GM12864 (cell line): ENCODE measurements around the gene IMMP2L.

Experiments
- DNase-seq: peaks from one replicate; pipeline ENCODE4 v3.0.0-alpha.2; 2011; ENCODE audit warnings: low read depth
- H3K4me3 ChIP-seq: 2 replicates; pipeline ENCODE4 v1.5.1; 2011; ENCODE audit warnings: mild to moderate bottlenecking, low read depth, low read length, control low read depth
- TF ChIP-seq, protein P1 (sequence below): IDR thresholded peaks from 2 replicates; pipeline ENCODE4 v1.5.1; 2011; ENCODE audit warnings: low read depth, mild to moderate bottlenecking, moderate library complexity, low read length, control low read depth, inconsistent platforms; ENCODE audit errors: missing control alignments

IMMP2L gene

DNA sequence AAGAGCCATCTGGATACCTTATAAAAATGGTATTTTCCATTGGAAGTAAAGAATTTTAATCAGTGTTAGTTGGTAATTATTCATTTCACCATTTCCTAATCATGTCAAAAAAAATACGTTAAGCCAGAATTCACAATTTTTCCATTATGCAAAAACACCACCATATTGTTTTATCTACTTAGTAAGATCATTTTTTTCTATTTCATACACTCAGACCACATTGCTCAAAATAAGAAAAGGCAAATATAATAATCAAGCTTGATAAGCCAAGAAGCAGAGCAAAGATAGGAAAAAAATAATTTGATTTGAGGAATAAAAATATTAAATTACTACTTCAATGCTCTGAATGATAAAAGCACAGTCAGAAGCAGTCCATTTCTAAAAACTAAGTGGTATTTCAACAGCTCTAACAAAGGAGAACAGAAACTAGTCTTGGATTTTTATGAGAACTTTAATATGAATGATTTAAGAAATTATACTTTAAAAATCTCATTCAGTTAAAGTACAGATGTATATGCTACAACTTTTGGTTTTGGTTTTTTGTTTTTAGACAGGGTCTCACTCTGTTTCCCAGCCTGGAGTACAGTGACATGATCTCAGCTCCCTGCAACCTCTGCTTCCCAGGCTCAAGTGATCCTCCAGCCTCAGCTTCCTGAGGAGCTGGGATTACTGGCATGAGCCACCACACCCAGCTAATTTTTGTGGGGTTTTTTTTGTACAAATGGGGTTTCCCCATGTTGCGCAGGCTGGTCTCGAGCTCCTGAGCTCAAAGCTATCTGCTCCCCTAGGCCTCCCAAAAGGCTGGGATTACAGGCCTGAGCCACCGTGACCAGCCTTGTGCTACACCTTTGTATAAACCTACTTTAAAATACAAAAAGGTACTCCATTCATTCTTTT is 424.7 kb downstream of the IMMP2L start:
- DNase-seq = no peak
- no peak overlapping the region; the same call in 1 of the 2 replicates for H3K4me3 ChIP-seq
- TF ChIP-seq, protein P1, sequence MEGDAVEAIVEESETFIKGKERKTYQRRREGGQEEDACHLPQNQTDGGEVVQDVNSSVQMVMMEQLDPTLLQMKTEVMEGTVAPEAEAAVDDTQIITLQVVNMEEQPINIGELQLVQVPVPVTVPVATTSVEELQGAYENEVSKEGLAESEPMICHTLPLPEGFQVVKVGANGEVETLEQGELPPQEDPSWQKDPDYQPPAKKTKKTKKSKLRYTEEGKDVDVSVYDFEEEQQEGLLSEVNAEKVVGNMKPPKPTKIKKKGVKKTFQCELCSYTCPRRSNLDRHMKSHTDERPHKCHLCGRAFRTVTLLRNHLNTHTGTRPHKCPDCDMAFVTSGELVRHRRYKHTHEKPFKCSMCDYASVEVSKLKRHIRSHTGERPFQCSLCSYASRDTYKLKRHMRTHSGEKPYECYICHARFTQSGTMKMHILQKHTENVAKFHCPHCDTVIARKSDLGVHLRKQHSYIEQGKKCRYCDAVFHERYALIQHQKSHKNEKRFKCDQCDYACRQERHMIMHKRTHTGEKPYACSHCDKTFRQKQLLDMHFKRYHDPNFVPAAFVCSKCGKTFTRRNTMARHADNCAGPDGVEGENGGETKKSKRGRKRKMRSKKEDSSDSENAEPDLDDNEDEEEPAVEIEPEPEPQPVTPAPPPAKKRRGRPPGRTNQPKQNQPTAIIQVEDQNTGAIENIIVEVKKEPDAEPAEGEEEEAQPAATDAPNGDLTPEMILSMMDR = no peak

DNA sequence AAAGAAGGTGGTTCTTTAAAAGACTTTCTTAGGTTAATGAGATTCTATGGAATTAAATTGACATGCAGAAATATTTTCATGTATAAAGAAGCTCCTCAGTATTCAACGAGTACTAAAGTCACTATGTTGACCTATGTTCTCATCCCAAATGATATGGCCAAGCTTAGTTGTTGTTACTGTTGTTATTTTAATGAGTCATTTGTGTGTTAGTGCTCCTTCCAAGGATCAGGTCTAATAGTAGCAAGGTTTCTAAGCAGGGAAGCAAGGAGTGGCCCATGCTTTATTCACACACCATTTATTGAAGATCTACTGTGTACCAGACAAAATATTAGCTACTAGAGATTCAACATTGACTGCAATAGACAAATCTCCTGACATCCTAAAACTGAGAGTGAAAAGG is 429.5 kb downstream of the IMMP2L start:
- no peak for DNase-seq
- H3K4me3 ChIP-seq = no peak overlapping the region

DNA sequence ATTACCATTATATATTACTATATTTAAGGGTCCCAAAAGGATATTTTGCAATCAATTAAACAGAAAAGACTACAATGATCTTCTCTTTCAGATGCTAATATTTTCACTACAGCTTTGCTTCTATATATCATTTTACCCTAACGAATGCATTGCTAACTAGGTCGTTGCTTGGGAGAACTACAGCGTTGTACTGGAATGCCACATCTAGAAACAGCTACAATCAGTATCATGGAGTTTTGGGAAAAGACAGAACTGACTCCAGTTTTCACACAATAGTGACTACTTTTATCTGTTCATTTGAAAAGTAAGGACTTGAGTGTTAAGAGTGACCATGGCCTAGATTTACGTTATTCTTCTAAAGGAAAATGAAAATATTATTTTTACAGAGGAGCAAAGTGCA is 432.9 kb downstream of the IMMP2L start:
- DNase-seq = no peak
- no peak overlapping the region for H3K4me3 ChIP-seq
- TF ChIP-seq, protein P1 = no peak

More for the DNA sequence above, 429.5 kb downstream of the IMMP2L start:
- TF ChIP-seq, protein P1 = no peak

DNA sequence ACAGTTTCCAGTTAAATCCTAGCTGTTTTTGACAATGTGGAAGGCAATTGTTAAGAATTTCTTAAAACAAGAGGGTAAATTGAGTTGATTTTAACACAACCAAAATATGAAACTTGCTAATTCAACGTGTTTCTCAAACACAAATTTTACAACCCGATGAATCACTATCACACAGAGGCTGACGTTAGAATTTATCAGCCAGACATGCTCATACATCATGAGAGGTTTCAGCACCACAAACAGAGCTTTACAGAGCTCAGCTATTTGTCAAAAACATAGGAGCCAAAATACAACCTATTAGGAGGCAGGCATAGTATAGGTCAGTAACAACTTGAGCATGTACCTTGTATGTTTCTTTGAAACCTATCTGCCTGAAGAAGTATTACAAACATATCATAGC is 435.3 kb downstream of the IMMP2L start:
- TF ChIP-seq, protein P1 = no peak
- H3K4me3 ChIP-seq = no peak overlapping the region
- no peak for DNase-seq

DNA sequence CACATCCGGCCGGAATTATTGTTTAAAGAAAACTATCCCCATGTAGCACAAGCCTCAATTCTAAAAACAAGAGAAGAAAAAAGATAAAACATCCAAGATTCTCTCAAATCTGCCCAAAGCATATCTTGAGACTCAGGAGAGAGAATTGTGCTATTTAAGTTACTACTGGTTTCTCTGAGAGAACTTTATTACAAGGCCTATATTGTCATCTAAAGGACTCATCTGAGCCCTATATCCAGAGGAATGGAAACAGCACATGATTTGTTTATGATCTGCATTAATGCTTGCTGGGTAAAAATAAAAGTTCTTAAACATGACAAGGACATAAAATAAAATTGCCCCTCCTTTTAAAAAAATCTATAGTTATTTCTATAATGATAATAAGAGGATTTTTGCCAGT is 446.3 kb downstream of the IMMP2L start:
- TF ChIP-seq, protein P1 = no peak
- no peak for DNase-seq
- H3K4me3 ChIP-seq = no peak overlapping the region

DNA sequence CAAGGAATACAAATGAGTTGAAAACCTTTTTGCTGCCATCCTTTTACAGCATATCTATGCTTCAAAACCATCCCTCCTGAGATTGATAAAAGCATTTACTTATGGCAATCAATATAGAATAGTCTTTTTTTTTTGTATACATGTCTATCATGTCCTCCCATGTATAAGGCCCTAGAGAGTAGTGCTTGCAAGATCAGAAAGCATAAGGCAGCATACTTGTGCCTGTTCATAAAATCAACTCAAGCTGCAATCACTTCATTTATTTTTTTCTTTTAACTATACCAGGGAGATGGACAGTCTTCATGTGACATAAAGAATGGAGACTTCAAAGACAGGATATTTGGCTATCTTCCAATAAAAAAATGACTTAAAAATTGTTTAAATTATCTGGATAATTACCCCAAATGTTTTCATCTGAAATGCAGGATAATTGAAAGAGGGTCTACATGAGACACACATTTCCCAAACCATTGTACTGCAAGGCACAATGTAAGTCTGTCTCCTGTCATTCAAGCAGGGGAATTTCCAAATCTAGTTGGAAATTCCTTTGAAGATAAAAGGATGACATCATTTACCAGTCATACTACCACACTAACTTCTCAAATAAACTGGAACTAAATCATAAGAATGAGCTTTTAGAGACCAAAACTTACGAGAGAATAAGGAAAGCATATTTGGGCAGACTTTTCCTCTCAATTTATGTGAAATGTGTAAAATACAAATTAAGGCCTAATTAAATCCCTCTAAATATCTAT is 448.9 kb downstream of the IMMP2L start:
- no peak for DNase-seq
- no peak overlapping the region for H3K4me3 ChIP-seq
- TF ChIP-seq, protein P1 = no peak

DNA sequence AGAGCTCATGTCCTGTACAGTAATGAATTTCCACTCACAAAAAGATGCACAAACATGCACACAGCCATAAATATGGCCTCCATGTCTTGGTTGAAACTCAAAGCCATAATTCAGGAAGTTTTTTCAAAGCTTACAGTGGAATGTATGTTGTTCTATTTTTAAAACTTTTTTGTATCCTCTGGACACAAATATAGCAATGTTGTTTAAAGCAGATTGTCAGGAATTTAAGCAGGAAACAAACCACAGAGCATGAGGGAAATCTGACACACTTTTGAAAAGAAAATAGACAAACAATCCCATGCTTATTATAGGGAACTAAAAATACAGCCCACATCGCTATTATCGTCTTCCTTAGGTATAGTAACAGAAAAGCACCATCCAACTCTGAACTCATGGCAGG is 449.9 kb downstream of the IMMP2L start:
- H3K4me3 ChIP-seq = no peak overlapping the region
- DNase-seq = no peak
- TF ChIP-seq, protein P1 = no peak
